ENCODE results near the gene CELA3A.
A peak's percentile ranks its signal among the peaks of the same experiment; 100 is the strongest.

Gene CELA3A

GRCh38 chr1:22024485-22025367 lies 23.3 kb downstream of the CELA3A start (continued):
- TF ChIP-seq ZNF639 (tag by site-specific recombination; IDR thresholded peaks at IDR 0.05) (peak; percentile 67), ZNF623 (tag by site-specific recombination; IDR thresholded peaks at IDR 0.05) (peak; percentile 21), YY2 (tag by site-specific recombination; IDR thresholded peaks at IDR 0.05) (peak; percentile 23; the same call in 1 of the 2 replicates), ZNF510 (tag by site-specific recombination; IDR thresholded peaks at IDR 0.05; ENCODE audit: insufficient replicate concordance) (no peak), ZNF626 (tag by site-specific recombination; IDR thresholded peaks at IDR 0.05) (no peak), ZNF2 (tag by site-specific recombination; IDR thresholded peaks at IDR 0.05) (peak; percentile 84), ZNF501 (tag by site-specific recombination; IDR thresholded peaks at IDR 0.05) (peak; percentile 52; the same call in 1 of the 2 replicates), ZNF433 (tag by site-specific recombination; IDR thresholded peaks at IDR 0.05; ENCODE audit: low read depth) (no peak), ZNF394 (tag by site-specific recombination; IDR thresholded peaks at IDR 0.05; ENCODE audit: borderline replicate concordance) (peak; percentile 83), ZNF366 (tag by site-specific recombination; conservative IDR thresholded peaks at IDR 0.05) (no peak; the same call in none of the 2 replicates), ZSCAN5A (tag by site-specific recombination; IDR thresholded peaks at IDR 0.05) (no peak), ZNF792 (tag by site-specific recombination; IDR thresholded peaks at IDR 0.05) (peak; percentile 68; the same call in 1 of the 2 replicates), PATZ1 (tag by site-specific recombination; IDR thresholded peaks at IDR 0.05) (peak; percentile 41), ZSCAN23 (tag by site-specific recombination; IDR thresholded peaks at IDR 0.05) (peak; percentile 78; the same call in 1 of the 2 replicates), ZNF580 (tag by site-specific recombination; IDR thresholded peaks at IDR 0.05) (peak; percentile 89), ZNF133 (tag by site-specific recombination; IDR thresholded peaks at IDR 0.05) (no peak), ZNF10 (tag by site-specific recombination; IDR thresholded peaks at IDR 0.05) (no peak; the same call in 1 of the 2 replicates), ZNF155 (tag by site-specific recombination; IDR thresholded peaks at IDR 0.05) (no peak), ZSCAN4 (tag by site-specific recombination; IDR thresholded peaks at IDR 0.05) (0 out of 2 replicates have a peak, but pooled peaks have one; percentile 13), KLF16 (tag by site-specific recombination; IDR thresholded peaks at IDR 0.05) (0 out of 2 replicates have a peak, but pooled peaks have one; percentile 14), ZNF423 (tag by site-specific recombination; IDR thresholded peaks at IDR 0.05) (no peak), ZNF621 (tag by site-specific recombination; IDR thresholded peaks at IDR 0.05) (no peak), ZBTB21 (tag by site-specific recombination; IDR thresholded peaks at IDR 0.05) (0 out of 2 replicates have a peak, but pooled peaks have one; percentile 39), ZNF600 (tag by site-specific recombination; IDR thresholded peaks at IDR 0.05) (peak; percentile 93), BCL11B (tag by site-specific recombination; IDR thresholded peaks at IDR 0.05; ENCODE audit: low read depth) (peak; percentile 60; the same call in 1 of the 2 replicates), ZNF18 (tag by site-specific recombination; IDR thresholded peaks at IDR 0.05) (0 out of 2 replicates have a peak, but pooled peaks have one; percentile 11), FEZF1 (tag by site-specific recombination; IDR thresholded peaks at IDR 0.05) (peak; percentile 7; the same call in 1 of the 2 replicates), ZNF48 (tag by site-specific recombination; IDR thresholded peaks at IDR 0.05) (no peak), ZBTB44 (tag by site-specific recombination; IDR thresholded peaks at IDR 0.05) (0 out of 2 replicates have a peak, but pooled peaks have one; percentile 34), GLIS1 (tag by site-specific recombination; IDR thresholded peaks at IDR 0.05) (peak; percentile 97)

Data from HEK293 (cell line).